Gastroesophageal sphincter (tissue), 4 donors: ENCODE data around the gene RAP1GAP. TPM values are rescaled to one million over a fixed set of nuclear protein-coding genes. Genes with fewer than 3 reads are reported as not detected.

Source experiments
- ATAC-seq: fragments of 150-250 bp; one replicate; pipeline ENCODE4 v1.9.1; 2016; ENCODE audit warnings: mild to moderate bottlenecking, moderate library complexity
- H3K27ac ChIP-seq, 4 donors: fragments of 200-600 bp; sonication (generic) in 3 of 4; 1 replicate in 3 of 4; 2 replicates in 1 of 4; pipeline ENCODE4 v1.5.1; 2016 to 2019
- H3K27me3 ChIP-seq: fragments of 200-600 bp; sonication (generic); one replicate; pipeline ENCODE4 v1.5.1; 2019
- H3K36me3 ChIP-seq, 2 donors: fragments of 200-600 bp; sonication (generic); one replicate each; pipeline ENCODE4 v1.5.1; 2019; ENCODE audit warnings: control low read depth in 1 of 2
- H3K4me1 ChIP-seq, 3 donors: fragments of 200-600 bp; sonication (generic); 1 replicate in 2 of 3; 2 replicates in 1 of 3; pipeline ENCODE4 v1.5.1; 2016 to 2019; ENCODE audit warnings: control low read depth in 2 of 3
- H3K4me3 ChIP-seq, 2 donors: fragments of 200-600 bp; sonication (generic); one replicate each; pipeline ENCODE4 v1.5.1; 2019; ENCODE audit warnings: mild to moderate bottlenecking in 1 of 2, moderate library complexity in 1 of 2
- H3K9me3 ChIP-seq, 3 donors: fragments of 200-600 bp; sonication (generic); one replicate each; pipeline ENCODE4 v1.5.1; 2017 to 2019; ENCODE audit warnings: control low read depth in 2 of 3
- EP300 ChIP-seq: sonication (generic); formaldehyde crosslinking; IDR thresholded peaks from one replicate; pipeline ENCODE4 v1.6.1; 2017; ENCODE audit warnings: antibody characterized with exemption, mild to moderate bottlenecking
- POLR2A ChIP-seq, 2 donors: fragments of 450-650 bp; IDR thresholded peaks; one replicate each; pipeline ENCODE4 v1.6.1; 2017; ENCODE audit warnings: antibody characterized with exemption in 2 of 2, mild to moderate bottlenecking in 2 of 2, moderate library complexity in 1 of 2
- POLR2AphosphoS5 ChIP-seq: sonication (generic); formaldehyde crosslinking; IDR thresholded peaks from one replicate; pipeline ENCODE4 v1.6.1; 2017; ENCODE audit warnings: antibody characterized with exemption
- WGBS, 2 donors: methylation state at CpG; one replicate each; pipeline ENCODE4 v1.1.5; 2018; ENCODE audit warnings: low coverage in 1 of 2; 5-methylcytosine and 5-hydroxymethylcytosine counted together
- total RNA-seq, 4 donors: library from RNA; depleted of rRNA; stranded (reverse); fragments of >200 nt; gene quantifications; one replicate each; pipeline ENCODE4 v1.1.0, GENCODE V29; 2016
- TF ChIP-seq, protein P1 (sequence below), 4 experiments: fragments of 200-600 bp in 2 of 4; fragments of 450-650 bp in 2 of 4; sonication (generic) in 1 of 4; IDR thresholded peaks; one replicate each; pipeline ENCODE4 v1.5.1; 2017 to 2019; ENCODE audit warnings: antibody characterized with exemption in 4 of 4, mild to moderate bottlenecking in 2 of 4, moderate library complexity in 2 of 4

Gene RAP1GAP
- total RNA-seq, 4 donors from 2014 or later, result 0.12 to 2.3 TPM; not detected in 2

DNA sequence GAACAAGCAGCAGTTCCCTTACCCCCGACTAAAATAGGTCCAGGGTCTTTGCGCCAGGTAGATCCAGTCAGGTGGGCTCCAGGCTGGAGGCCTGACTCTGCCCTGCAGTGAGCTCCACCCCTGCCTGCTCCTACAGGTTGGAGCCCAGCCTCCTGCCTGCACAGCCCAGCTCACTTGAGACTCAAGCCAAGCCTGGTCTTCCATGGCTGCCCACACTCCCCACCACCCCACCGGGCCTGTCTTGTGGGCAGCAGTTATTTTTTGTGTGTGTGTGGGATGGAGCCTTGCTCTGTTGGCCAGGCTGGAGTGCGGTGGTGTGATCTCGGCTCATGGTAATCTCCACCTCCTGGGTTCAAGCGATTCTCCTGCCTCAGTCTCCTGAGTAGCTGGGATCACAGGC, 28.5 kb downstream of the RAP1GAP start:
- Histone ChIP-seq H3K4me3 (no peak overlapping the region), H3K9me3 (no peaks in the 10 kb centered on the region), H3K27ac (no peak overlapping the region), H3K4me1 (peaks cover 0 to 10% (median 0%) of the 10 kb centered on the region in 3 donors), H3K36me3 (no peaks in the 10 kb centered on the region), H3K27me3 (peaks cover 42% of the 10 kb centered on the region)
- no peak for TF ChIP-seq POLR2A (IDR thresholded peaks at IDR 0.05)
- no peak for TF ChIP-seq POLR2AphosphoS5
- TF ChIP-seq EP300, result no peak
- TF ChIP-seq, protein P1, sequence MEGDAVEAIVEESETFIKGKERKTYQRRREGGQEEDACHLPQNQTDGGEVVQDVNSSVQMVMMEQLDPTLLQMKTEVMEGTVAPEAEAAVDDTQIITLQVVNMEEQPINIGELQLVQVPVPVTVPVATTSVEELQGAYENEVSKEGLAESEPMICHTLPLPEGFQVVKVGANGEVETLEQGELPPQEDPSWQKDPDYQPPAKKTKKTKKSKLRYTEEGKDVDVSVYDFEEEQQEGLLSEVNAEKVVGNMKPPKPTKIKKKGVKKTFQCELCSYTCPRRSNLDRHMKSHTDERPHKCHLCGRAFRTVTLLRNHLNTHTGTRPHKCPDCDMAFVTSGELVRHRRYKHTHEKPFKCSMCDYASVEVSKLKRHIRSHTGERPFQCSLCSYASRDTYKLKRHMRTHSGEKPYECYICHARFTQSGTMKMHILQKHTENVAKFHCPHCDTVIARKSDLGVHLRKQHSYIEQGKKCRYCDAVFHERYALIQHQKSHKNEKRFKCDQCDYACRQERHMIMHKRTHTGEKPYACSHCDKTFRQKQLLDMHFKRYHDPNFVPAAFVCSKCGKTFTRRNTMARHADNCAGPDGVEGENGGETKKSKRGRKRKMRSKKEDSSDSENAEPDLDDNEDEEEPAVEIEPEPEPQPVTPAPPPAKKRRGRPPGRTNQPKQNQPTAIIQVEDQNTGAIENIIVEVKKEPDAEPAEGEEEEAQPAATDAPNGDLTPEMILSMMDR (IDR thresholded peaks at IDR 0.05), result no peak
- WGBS, 2 donors, result 50 to 90% methylated on average over 1 to 4 of the region's 6 CpGs
- no peak for ATAC-seq

DNA sequence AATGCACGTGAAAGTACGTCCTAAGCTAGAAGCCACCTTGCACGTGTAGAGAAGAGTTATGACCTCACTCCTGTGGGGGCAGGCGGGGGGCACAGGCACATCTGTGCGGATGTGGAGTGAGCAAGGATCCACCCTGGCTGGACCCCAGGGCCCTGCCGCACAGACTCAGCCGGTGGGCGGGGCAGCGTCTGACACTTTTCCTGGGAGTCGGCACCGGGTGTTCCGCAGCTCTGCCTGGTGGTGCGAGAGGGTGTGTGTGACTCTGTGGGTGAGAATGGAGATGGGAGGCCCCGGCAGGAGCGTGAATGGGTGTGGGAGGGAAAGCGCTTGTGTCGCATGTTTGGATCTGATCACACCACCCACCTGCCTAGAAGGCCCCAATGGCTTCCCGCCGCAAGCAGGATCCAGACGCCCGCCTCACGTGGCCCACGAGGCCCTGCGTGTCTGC, 29.5 kb downstream of the RAP1GAP start:
- Histone ChIP-seq H3K4me1 (peaks cover 0 to 10% (median 0%) of the 10 kb centered on the region in 3 donors), H3K36me3 (no peaks in the 10 kb centered on the region), H3K27ac (no peak overlapping the region), H3K4me3 (no peak overlapping the region), H3K9me3 (no peaks in the 10 kb centered on the region), H3K27me3 (peaks cover 34% of the 10 kb centered on the region)
- ATAC-seq, result no peak
- TF ChIP-seq EP300 (no peak), POLR2AphosphoS5 (no peak), POLR2A (IDR thresholded peaks at IDR 0.05) (no peak)
- TF ChIP-seq, protein P1 (IDR thresholded peaks at IDR 0.05), result no peak
- 40 to 54% methylated on average over 10 to 13 of the region's 24 CpGs for WGBS, 2 donors

DNA sequence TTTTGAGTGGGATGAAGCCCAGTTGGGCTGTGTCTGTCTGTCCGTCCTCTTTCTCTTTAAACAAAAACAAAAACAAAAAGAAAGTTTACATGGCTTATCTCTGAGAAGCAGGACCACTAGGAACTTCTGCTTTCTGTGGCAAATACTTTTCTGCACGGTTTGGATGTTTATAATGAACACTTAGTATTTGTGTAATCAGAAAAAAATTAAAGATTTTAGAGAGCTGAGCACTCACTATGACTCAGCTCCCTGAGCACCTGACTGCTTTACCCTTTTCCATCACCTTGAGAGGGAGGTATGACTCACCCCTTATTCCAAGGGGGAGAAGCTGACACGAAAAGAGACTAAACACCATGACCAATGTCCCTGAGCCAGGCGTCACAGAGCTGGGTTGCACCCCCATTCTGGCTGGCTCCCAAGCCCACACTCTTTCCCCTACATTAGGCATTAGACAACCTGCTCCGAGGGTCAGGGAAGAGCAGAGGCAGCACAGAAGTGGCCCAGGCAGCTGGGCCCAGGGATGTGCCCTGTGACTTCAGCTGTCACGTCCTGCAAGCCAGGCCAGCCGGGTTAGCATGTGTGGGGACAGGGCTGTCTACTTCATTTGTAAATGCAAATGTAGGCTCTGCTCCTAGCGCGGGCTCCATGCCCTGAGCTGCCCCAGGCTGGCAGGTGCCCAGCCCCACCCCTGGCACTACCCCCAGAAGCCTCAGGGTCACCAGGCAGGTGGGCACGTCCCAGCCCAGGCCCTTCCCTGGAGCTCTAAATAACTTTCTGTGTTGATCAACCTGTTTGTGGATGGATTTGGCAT, 30.4 kb downstream of the RAP1GAP start:
- Histone ChIP-seq H3K27me3 (peaks cover 33% of the 10 kb centered on the region), H3K4me1 (peaks cover 0 to 10% (median 0%) of the 10 kb centered on the region in 3 donors), H3K4me3 (no peak overlapping the region), H3K27ac (no peak overlapping the region), H3K9me3 (no peaks in the 10 kb centered on the region), H3K36me3 (no peaks in the 10 kb centered on the region)
- WGBS, 2 donors, result 28 to 41% methylated on average over 5 of the region's 10 CpGs
- TF ChIP-seq EP300, result no peak
- TF ChIP-seq POLR2A (IDR thresholded peaks at IDR 0.05), result no peak
- no peak for TF ChIP-seq POLR2AphosphoS5
- TF ChIP-seq, protein P1 (IDR thresholded peaks at IDR 0.05), result no peak
- ATAC-seq, result no peak

DNA sequence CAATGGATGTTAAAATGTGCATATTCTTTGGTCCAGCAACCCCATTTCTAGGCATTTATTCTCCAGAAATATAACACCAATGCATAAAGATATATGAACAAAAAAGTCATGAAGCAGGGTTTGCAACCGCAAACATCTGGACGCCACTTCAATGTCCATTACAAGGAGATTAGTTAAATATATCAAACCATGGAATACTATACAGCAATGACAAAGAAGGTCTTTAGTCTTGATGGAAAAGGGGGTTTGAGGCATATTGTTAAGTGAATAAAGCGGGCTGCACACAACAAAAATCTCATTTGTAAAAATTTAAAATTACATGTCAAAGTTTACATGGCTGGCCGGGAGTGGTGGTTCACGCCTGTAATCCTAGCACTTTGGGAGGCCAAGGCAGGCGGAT, 31.6 kb downstream of the RAP1GAP start:
- TF ChIP-seq EP300 (no peak), POLR2A (IDR thresholded peaks at IDR 0.05) (no peak), POLR2AphosphoS5 (no peak)
- TF ChIP-seq, protein P1 (IDR thresholded peaks at IDR 0.05), result no peak
- 98% methylated on average over 6 of the region's 6 CpGs for WGBS, 2 donors
- no peak for ATAC-seq
- Histone ChIP-seq H3K4me3 (no peak overlapping the region), H3K4me1 (peaks cover 0 to 10% (median 0%) of the 10 kb centered on the region in 3 donors), H3K9me3 (no peaks in the 10 kb centered on the region), H3K36me3 (no peaks in the 10 kb centered on the region), H3K27ac (no peak overlapping the region), H3K27me3 (peaks cover 36% of the 10 kb centered on the region)

DNA sequence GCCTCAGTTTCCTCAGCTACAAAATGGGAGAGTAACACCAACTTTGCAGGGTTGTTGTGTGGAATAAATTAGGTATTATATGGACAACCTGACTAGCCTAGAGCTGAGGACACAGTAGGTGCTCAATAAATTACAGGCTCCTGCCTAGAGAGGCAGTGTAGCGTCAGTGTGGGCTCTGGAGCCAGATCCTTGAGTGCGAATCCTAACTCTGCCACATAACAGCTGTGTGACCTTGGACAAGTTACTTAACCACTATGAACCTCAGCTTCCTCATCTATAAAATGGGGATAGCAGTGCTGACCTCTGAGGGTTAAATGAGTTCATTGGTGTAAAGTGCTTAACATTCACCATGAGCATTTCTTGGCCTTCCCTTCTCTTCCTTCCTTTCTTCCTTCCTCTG, 33.1 kb downstream of the RAP1GAP start:
- no peak for ATAC-seq
- Histone ChIP-seq H3K36me3 (no peaks in the 10 kb centered on the region), H3K4me3 (no peak overlapping the region), H3K9me3 (no peaks in the 10 kb centered on the region), H3K27ac (no peak overlapping the region), H3K4me1 (peaks cover 0 to 10% (median 0%) of the 10 kb centered on the region in 3 donors), H3K27me3 (peaks cover 40% of the 10 kb centered on the region)
- 85% methylated on average over 2 of the region's 2 CpGs; no CpG with 5 or more reads in 1 of the 2 donors for WGBS, 2 donors
- TF ChIP-seq POLR2AphosphoS5 (no peak), EP300 (no peak), POLR2A (IDR thresholded peaks at IDR 0.05) (no peak)
- TF ChIP-seq, protein P1 (IDR thresholded peaks at IDR 0.05), result no peak
